ENCODE data around the gene PRDX5. TPM values are rescaled to one million over a fixed set of nuclear protein-coding genes. Genes with fewer than 3 reads are reported as not detected.

The PRDX5 gene
- total RNA-seq, 4 donors from 2014 or later: 122 to 236 (median 223) TPM

DNA sequence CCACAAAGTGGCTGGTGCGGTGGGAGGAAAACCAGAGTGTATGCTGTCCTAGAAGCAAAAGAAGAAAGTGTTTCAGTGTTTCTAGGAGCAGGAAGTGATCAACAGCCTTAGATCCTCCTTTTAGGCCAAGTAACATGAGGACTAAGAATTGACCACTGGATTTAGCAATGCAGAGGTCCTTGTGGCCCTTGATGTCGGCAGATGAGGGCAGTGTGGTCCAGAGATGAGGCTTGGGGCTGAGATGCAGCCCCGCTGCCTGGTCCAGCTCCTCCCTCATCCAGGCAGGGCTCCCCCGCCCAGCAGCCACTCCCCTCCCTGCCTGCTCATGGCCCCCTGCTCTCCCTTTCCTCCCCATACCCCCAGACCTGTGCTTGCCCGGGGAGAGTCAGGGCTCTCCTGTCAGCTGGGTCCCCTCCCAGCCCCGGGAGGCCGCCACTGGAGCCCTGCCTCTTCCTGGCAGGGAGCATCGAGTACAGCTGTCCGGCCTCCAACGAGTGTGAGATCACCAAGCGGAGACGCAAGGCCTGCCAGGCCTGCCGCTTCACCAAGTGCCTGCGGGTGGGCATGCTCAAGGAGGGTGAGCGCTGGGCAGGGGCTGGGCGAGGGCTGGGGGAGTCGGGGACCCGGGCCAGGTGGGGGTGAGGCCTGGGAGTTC is 4.3 kb upstream of the PRDX5 start:
- TF ChIP-seq, protein P1, sequence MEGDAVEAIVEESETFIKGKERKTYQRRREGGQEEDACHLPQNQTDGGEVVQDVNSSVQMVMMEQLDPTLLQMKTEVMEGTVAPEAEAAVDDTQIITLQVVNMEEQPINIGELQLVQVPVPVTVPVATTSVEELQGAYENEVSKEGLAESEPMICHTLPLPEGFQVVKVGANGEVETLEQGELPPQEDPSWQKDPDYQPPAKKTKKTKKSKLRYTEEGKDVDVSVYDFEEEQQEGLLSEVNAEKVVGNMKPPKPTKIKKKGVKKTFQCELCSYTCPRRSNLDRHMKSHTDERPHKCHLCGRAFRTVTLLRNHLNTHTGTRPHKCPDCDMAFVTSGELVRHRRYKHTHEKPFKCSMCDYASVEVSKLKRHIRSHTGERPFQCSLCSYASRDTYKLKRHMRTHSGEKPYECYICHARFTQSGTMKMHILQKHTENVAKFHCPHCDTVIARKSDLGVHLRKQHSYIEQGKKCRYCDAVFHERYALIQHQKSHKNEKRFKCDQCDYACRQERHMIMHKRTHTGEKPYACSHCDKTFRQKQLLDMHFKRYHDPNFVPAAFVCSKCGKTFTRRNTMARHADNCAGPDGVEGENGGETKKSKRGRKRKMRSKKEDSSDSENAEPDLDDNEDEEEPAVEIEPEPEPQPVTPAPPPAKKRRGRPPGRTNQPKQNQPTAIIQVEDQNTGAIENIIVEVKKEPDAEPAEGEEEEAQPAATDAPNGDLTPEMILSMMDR (IDR thresholded peaks at IDR 0.05; ENCODE audit: low read depth): no peak

DNA sequence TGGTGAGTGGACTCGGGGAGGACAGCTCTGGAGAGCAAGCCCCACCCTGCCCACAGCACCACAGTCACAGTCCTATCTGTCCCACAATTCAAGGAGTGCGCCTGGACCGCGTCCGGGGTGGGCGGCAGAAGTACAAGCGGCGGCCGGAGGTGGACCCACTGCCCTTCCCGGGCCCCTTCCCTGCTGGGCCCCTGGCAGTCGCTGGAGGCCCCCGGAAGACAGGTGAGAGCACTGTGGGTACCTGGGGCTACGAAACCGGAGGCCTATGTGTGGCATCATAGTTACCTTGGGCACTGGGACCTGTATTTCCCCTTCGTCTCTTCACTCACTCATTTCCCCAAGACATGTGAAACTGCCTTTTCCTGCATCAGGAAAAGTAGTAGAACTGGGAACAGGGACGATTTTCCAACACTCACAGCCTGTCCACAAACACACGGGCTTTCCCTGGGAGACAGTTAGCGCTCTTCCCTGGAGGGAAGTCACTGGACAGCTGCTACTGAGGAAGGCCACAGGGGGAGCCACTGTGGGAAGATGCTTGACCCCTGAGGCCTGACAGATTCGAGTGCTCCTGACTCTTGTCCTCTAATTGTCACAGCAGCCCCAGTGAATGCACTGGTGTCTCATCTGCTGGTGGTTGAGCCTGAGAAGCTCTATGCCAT is 3.6 kb upstream of the PRDX5 start:
- TF ChIP-seq, protein P1 (IDR thresholded peaks at IDR 0.05; ENCODE audit: low read depth): no peak

GRCh38 chr11:64314805-64315561 is 2.9 kb upstream of the PRDX5 start:
- TF ChIP-seq, protein P1 (IDR thresholded peaks at IDR 0.05; ENCODE audit: low read depth): no peak

- TF ChIP-seq, protein P1 (IDR thresholded peaks at IDR 0.05; ENCODE audit: low read depth): no peak
These were observed 1.1 kb upstream of the PRDX5 start for GRCh38 chr11:64316672-64317324.

DNA sequence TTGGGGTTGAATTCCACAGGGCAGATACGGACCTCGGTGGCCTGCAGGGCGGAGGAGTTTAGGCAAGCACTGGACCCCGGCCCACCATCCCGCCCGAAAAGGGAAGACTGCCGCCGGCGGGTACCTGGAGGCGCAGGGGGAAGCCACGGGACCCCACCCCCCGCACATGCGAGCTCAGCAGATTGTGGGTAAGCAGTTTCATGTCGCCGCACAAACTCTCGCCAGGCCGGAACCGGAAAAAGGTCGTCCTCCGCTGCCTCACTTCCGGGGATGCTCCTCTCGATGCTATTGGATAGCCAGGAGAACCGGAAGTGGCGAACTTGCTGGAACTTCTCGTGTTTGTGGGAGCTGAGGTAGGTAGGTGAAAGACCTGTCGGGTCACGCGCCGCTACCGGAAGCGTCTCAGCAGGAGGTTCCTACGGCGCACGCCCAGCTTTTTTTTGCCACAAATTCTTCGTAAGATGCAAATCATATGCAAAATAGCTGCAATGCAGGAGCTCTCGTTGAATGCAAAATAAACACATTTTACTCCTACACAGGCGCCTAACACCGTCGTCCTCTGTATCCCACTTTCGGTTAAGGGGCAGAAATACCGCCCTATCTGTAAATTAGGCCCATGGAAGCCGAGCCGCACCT is 478 bp upstream of the PRDX5 start, which contains the start of gene TRMT112:
TSS of gene TRMT112 (minus strand) at position 235 of the 636 bp plus-strand sequence. CDS start at position 202, 33 bp downstream.
- TF ChIP-seq, protein P1 (IDR thresholded peaks at IDR 0.05; ENCODE audit: low read depth): no peak

DNA sequence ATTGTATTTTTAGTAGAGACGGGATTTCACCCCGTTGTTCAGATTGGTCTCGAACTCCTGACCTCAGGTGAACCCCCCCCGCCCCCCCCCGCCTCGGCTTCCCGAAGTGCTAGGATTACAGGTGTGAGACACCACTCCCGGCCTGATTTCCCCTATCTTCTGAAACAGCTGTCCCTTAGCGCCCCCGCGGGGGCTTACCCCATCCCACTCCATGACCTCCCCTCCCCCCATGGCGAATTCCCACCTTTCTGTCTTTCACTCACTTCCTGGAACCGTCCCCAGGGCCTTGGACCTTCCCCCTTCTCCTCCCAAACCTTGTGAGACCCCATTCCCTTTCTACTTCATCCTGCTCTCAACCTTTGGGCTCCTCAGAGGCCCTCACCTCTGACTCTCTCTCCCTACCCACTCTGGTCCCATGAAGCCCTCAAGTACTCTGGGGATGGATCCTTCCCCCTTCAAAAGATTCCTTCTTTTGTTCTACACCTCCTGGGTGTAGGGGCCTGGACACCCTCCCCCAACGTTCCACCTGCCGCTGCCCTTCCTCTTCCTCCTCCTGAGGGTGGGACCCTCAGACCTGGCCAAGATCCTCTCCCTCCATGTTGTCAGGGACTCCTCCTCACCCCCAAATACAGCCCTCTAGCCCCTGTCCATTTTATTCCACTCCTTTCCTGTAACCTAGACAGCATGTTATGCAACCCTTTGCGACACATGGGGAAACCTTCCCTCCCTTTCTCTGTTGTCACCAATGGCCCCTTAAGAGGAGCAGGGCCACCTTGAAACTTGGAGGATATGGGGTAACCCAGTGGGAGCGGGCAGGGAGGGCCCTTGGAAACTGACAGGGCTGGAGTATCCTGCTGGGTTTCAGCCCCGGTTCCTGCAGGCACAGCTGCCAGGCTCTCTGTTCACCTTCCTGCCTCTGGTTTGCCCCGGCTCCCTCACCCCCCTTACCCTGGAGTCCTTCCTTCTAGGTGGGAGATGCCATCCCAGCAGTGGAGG is 1.1 kb downstream of the PRDX5 start:
- TF ChIP-seq, protein P1 (IDR thresholded peaks at IDR 0.05; ENCODE audit: low read depth): no peak

Measured in subcutaneous adipose tissue (tissue), 4 donors.